Umbilical cord (tissue), 2 donors: ENCODE measurements around the gene POMC. TPM values are rescaled to one million over a fixed set of nuclear protein-coding genes. Genes with fewer than 3 reads are reported as not detected.
"Not testable (repeated sequence)": the region's sequence is repeated elsewhere in the genome, so short reads cannot be mapped to it uniquely, and the experiment has no call there.

ENCODE experiments used
- DNase-seq: peaks from one replicate; pipeline ENCODE4 v3.0.0-alpha.2; 2015; ENCODE audit warnings: low spot score
- total RNA-seq: library from RNA; depleted of rRNA; stranded (reverse); fragments of >200 nt; gene quantifications from one replicate; pipeline ENCODE4 v1.2.3, GENCODE V29; 2014; ENCODE audit warnings: low replicate concordance; ENCODE audit not compliant: insufficient read depth

POMC gene
- total RNA-seq, 1 donor from 2014 or later, result 0.72 TPM

GRCh38 chr2:25176541-25177181 lies 8.3 kb upstream of the POMC start:
- DNase-seq, result no peak

- DNase-seq, result no peak
These were observed 7.8 kb upstream of the POMC start for GRCh38 chr2:25176138-25176537.

- DNase-seq, result no peak
These were observed 5.9 kb upstream of the POMC start for GRCh38 chr2:25174192-25174861.

GRCh38 chr2:25173719-25174118 lies 5.3 kb upstream of the POMC start:
- DNase-seq, result no peak

GRCh38 chr2:25170888-25171287 lies 2.5 kb upstream of the POMC start:
- no peak for DNase-seq

- no peak for DNase-seq
These were observed 692 bp upstream of the POMC start for GRCh38 chr2:25169073-25169470.

GRCh38 chr2:25165992-25166875 lies 2.1 kb downstream of the POMC start:
- DNase-seq, result no peak

- no peak for DNase-seq
These were observed 3.8 kb downstream of the POMC start for GRCh38 chr2:25164561-25164960.

GRCh38 chr2:25162061-25162460 lies 6.3 kb downstream of the POMC start:
- DNase-seq, result not testable (repeated sequence)

- peak; percentile 60 for DNase-seq
These were observed 7.2 kb downstream of the POMC start for GRCh38 chr2:25161055-25161781.

GRCh38 chr2:25160376-25160775 lies 8.0 kb downstream of the POMC start:
- no peak for DNase-seq

GRCh38 chr2:25159949-25160348 lies 8.4 kb downstream of the POMC start:
- DNase-seq, result peak; percentile 93

GRCh38 chr2:25158096-25158852 lies 10.1 kb downstream of the POMC start:
- no peak for DNase-seq

GRCh38 chr2:25155401-25155800 lies 13.0 kb downstream of the POMC start:
- DNase-seq, result no peak

GRCh38 chr2:25151718-25152117 lies 16.7 kb downstream of the POMC start:
- no peak for DNase-seq

- DNase-seq, result not testable (repeated sequence)
These were observed 17.4 kb downstream of the POMC start for GRCh38 chr2:25150993-25151392.

GRCh38 chr2:25149646-25150045 lies 18.7 kb downstream of the POMC start:
- DNase-seq, result no peak

- no peak for DNase-seq
These were observed 21.5 kb downstream of the POMC start for GRCh38 chr2:25146896-25147295.

- DNase-seq, result no peak
These were observed 22.6 kb downstream of the POMC start for GRCh38 chr2:25145803-25146202.

GRCh38 chr2:25141120-25141519 lies 27.3 kb downstream of the POMC start:
- DNase-seq, result no peak

GRCh38 chr2:25140535-25140934 lies 27.8 kb downstream of the POMC start:
- DNase-seq, result not testable (repeated sequence)
